Lower leg skin (tissue), 4 donors: ENCODE results near the gene BDP1. TPM values are rescaled to one million over a fixed set of nuclear protein-coding genes. Genes with fewer than 3 reads are reported as not detected.

Experiments used
- DNase-seq, 2 donors: peaks; one replicate each; pipeline ENCODE4 v3.0.0-alpha.2; 2019; ENCODE audit warnings: low spot score in 2 of 2
- H3K4me3 ChIP-seq: fragments of 200-600 bp; sonication (generic); 2 replicates; pipeline ENCODE4 v1.5.1; 2017; ENCODE audit warnings: mild to moderate bottlenecking, low read depth; ENCODE audit not compliant: poor library complexity, severe bottlenecking
- POLR2A ChIP-seq, 2 donors: fragments of 450-650 bp; IDR thresholded peaks; one replicate each; pipeline ENCODE4 v1.6.1; 2016 to 2017; ENCODE audit warnings: antibody characterized with exemption in 2 of 2, mild to moderate bottlenecking in 1 of 2, moderate library complexity in 1 of 2
- WGBS, 2 donors: methylation state at CpG; one replicate each; pipeline ENCODE4 v1.1.5; 2018; 5-methylcytosine and 5-hydroxymethylcytosine counted together
- intact Hi-C: fragments of 100-400 bp; cut with DNase I; formaldehyde crosslinking; loops from one replicate; pipeline ENCODE4 v1.15.0; 2023; ENCODE audit warnings: low total_unique reads
- total RNA-seq, 4 donors: library from RNA; depleted of rRNA; stranded (reverse); fragments of >200 nt; gene quantifications; one replicate each; pipeline ENCODE4 v1.1.0, GENCODE V29; 2016
- TF ChIP-seq, protein P1 (sequence below), 3 donors: fragments of 450-650 bp; IDR thresholded peaks; one replicate each; pipeline ENCODE4 v1.5.1; 2016; ENCODE audit warnings: antibody characterized with exemption in 3 of 3, mild to moderate bottlenecking in 3 of 3, moderate library complexity in 2 of 3

BDP1 gene
- total RNA-seq, 4 donors from 2014 or later, result 21.7 to 31.2 (median 25.0) TPM

DNA sequence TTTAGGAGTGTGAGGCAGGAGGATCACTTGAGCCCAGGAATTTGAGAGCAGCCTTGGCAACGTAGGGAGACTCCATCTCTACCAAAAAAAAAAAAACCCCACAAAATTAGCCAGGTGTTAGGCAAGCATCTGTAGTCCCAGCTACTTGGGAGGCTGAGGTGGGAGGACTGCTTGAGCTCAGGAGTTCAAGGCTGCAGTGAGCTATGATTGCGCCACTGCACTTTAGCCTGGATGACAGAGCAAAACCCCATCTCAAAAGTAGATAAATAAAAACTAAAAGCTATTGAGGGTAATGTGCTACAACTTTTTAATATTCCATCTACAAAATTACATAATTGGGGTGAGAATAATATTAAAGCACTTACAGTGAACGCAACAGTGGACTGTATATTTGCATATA lies 5.9 kb downstream of the BDP1 start:
- DNase-seq, result no peak
- TF ChIP-seq, protein P1, sequence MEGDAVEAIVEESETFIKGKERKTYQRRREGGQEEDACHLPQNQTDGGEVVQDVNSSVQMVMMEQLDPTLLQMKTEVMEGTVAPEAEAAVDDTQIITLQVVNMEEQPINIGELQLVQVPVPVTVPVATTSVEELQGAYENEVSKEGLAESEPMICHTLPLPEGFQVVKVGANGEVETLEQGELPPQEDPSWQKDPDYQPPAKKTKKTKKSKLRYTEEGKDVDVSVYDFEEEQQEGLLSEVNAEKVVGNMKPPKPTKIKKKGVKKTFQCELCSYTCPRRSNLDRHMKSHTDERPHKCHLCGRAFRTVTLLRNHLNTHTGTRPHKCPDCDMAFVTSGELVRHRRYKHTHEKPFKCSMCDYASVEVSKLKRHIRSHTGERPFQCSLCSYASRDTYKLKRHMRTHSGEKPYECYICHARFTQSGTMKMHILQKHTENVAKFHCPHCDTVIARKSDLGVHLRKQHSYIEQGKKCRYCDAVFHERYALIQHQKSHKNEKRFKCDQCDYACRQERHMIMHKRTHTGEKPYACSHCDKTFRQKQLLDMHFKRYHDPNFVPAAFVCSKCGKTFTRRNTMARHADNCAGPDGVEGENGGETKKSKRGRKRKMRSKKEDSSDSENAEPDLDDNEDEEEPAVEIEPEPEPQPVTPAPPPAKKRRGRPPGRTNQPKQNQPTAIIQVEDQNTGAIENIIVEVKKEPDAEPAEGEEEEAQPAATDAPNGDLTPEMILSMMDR (IDR thresholded peaks at IDR 0.05), result no peak
- TF ChIP-seq POLR2A (IDR thresholded peaks at IDR 0.05), result no peak
- no peak overlapping the region for H3K4me3 ChIP-seq
- 91 to 94% methylated on average over 3 of the region's 3 CpGs for WGBS, 2 donors
- intact Hi-C loops, result no loop called here

DNA sequence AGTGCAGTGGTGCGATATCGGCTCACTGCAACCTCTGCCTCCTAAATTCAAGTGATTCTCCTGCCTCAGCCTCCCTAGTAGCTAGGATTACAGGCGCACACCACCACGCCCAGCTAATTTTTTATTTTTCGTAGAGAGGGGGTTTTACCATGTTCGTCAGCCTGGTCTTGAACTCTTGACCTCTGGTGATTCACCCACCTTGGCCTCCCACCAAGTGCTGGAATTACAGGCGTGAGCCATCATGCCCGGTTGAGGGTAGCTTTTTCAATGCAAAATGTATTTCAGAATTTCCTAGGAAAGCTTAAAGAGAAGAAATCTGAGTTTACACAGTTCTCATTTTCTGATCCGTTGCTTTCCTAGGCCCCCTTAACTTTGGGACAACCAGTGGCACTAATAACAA lies 15.7 kb downstream of the BDP1 start:
- intact Hi-C loops, result no loop called here
- WGBS, 2 donors, result 70 to 75% methylated on average over 9 of the region's 9 CpGs

DNA sequence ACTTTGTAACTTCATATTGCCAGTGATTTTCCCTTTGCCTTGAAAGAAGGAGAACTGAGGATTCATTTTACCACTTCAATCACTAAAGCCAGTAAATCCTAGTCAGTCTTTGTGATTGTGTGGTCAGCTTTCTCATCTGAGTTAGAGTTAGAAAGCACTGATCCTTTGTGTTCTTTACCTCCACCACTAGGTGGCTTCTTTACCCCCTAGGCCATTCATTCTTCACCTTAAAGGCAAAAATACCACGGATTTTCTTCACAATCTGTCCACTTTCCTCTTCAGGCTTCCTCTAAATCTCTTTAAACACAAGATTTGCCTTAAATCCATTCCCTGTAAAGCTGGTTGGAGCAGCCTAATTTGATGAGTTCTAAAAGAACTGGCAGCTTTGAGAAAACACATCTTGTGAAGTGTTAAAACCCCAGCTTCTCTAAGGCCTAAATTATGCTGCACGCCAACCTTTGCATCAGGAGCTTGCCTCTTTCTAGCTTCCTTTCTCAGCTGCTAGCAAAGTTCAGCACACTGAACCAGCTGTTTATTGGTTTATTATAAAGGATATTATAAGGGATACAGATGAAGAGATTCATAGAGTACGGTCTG lies 20.4 kb downstream of the BDP1 start:
- intact Hi-C loops, result no loop called here
- no peak for TF ChIP-seq POLR2A (IDR thresholded peaks at IDR 0.05)
- TF ChIP-seq, protein P1 (IDR thresholded peaks at IDR 0.05), result no peak
- WGBS, 2 donors, result 72 to 74% methylated on average over 3 of the region's 3 CpGs
- no peak for DNase-seq
- H3K4me3 ChIP-seq, result no peak overlapping the region

More for the DNA sequence above, 15.7 kb downstream of the BDP1 start:
- no peak for DNase-seq
- TF ChIP-seq, protein P1 (IDR thresholded peaks at IDR 0.05), result no peak
- TF ChIP-seq POLR2A (IDR thresholded peaks at IDR 0.05), result no peak
- no peak overlapping the region for H3K4me3 ChIP-seq

DNA sequence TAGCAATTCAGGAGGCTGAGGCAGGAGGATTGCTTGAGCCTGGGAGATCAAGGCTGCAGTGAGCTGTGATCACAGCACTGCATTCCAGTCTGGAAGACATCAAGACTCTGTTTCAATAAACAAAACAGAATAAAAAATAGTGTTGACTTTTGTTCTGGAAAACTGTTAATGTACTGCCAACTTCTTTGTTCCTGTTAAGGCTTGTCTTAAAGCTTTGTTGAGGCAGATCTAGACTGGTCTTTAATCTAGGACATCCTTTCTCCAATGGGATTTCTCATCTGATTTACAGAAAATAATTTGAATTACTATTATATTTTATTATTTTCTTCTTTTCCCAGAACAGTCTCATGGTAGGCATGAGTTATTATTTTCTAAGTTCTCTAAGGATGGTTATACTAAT lies 26.0 kb downstream of the BDP1 start:
- no peak for TF ChIP-seq POLR2A (IDR thresholded peaks at IDR 0.05)
- TF ChIP-seq, protein P1 (IDR thresholded peaks at IDR 0.05), result no peak
- intact Hi-C loops, result no loop called here
- H3K4me3 ChIP-seq, result no peak overlapping the region
- DNase-seq, result no peak

DNA sequence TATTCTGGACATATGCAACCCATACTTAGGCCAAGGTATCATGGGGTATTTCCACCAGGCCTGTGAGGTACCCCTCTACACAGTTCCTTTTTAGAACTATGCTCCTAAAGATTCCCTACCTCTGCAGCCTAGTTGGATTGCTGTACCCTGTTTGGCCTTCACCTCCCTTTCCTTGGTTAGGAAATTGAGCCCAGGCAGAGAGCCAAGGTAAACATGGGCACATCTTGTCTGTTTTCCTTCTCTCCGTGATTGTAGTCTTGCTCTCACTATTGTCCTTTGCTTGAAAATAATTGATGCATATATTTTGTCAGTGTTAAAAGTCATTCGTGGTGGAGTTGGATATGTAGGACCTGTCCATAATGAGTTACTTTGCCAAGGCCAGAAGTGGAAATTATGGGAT lies 26.7 kb downstream of the BDP1 start:
- TF ChIP-seq, protein P1 (IDR thresholded peaks at IDR 0.05), result no peak
- TF ChIP-seq POLR2A (IDR thresholded peaks at IDR 0.05), result no peak
- 57 to 59% methylated on average over 2 of the region's 2 CpGs for WGBS, 2 donors
- intact Hi-C loops, result no loop called here
- H3K4me3 ChIP-seq, result no peak overlapping the region
- no peak for DNase-seq

DNA sequence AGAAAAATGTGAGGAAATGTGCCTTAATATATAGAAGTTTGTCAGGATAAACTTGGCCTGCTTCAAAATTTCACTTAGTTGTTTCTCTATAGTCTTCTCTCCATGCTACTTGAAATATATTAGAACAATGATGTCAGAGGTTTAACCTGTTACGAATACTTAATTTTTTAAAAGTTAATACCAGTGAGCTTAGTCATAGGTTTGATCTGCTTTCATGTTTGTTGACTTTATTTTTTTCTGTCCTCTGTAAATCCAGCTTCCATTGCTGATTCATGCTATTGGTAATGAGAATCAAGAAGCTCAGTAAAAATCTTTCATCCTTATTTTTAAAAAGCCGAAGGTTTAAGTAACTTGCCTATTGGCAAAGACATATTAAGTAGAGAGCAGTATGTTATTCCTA lies 27.9 kb downstream of the BDP1 start:
- no peak overlapping the region for H3K4me3 ChIP-seq
- no peak for TF ChIP-seq POLR2A (IDR thresholded peaks at IDR 0.05)
- TF ChIP-seq, protein P1 (IDR thresholded peaks at IDR 0.05), result no peak
- WGBS, 2 donors, result 85 to 91% methylated on average over 2 of the region's 2 CpGs
- no peak for DNase-seq
- intact Hi-C loops, result no loop called here
